Stimulated activated effector memory CD8-positive, alpha-beta T cell treated with anti-CD3 and anti-CD28 coated beads, Interleukin-12 subunit alpha, Interleukin-12 subunit beta, amount 100 ng/mL, for 72 hours (primary cell): ENCODE measurements around the gene MCEMP1.

Source experiments
- ATAC-seq: fragments of 150-1000 bp; cut with Tn5 transposase; 2 replicates; pipeline ENCODE4 v1.10.0; 2021
- DNase-seq, 2 donors: peaks; one replicate each; pipeline ENCODE4 v3.0.0; 2021 to 2022; ENCODE audit warnings: low spot score in 2 of 2
- H3K27ac Mint-ChIP-seq: one replicate; pipeline ENCODE4 v1.8.0; 2022; ENCODE audit warnings: mild to moderate bottlenecking, mixed read lengths
- H3K36me3 Mint-ChIP-seq: one replicate; pipeline ENCODE4 v1.8.0; 2022; ENCODE audit warnings: mild to moderate bottlenecking, mixed read lengths
- H3K4me1 Mint-ChIP-seq: one replicate; pipeline ENCODE4 v1.8.0; 2022; ENCODE audit warnings: mixed read lengths
- H3K4me3 Mint-ChIP-seq: one replicate; pipeline ENCODE4 v1.8.0; 2022; ENCODE audit warnings: mild to moderate bottlenecking, mixed read lengths
- H3K9me3 Mint-ChIP-seq: one replicate; pipeline ENCODE4 v1.8.0; 2022; ENCODE audit warnings: mixed read lengths

Gene MCEMP1

DNA sequence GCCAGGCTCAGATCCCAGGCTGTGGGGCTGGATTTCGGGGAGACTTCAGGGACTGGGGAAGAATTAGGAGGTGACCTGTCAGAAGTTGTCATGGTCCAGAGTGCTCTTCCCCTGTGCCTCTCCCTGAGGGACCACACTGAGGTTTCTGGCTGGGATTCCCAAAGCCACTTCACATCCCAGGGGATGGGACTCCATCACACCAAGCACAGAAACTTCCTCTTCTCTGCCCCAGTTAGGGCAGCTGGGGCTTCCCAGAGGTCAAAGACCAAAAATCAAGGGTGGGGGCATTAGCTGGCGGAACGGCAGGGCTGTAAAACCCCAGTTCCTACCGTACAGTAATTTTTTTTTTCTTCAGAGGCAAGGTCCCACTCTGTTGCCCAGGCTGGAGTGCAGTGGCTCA, 17.6 kb downstream of the MCEMP1 start:
- H3K9me3 Mint-ChIP-seq: no peaks in the 10 kb centered on the region
- H3K4me3 Mint-ChIP-seq: no peak overlapping the region
- DNase-seq: no peak
- H3K36me3 Mint-ChIP-seq: peaks cover 15% of the 10 kb centered on the region
- no peak overlapping the region for H3K27ac Mint-ChIP-seq
- H3K4me1 Mint-ChIP-seq: peaks cover 13% of the 10 kb centered on the region
- ATAC-seq: no peak

DNA sequence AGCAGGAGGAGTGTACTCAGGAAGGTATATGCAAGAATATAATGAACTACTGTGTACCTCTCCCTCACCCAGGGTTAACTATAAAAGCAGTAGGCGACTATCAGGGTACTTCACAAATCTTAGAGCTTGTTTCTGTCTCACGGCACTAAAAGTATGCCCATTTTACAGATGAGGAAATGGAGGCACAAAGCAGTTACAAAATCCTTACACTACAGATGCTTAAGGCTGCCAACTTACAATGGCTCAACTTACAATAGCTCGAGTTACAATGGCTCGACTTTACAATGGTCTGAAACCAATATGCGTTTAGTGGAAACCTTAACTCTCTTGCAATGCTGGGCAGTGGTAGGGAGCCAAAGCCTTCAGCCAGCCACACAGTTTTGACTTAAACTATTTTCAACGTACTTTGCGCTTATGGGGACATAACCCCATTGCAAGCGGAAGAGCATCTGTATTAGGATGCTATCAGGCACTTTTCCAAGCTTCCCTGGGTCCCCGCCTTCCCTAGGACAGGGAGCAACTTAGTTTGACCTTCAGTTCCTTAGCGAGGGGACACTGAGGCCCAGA, 20.9 kb downstream of the MCEMP1 start:
- Mint-ChIP-seq H3K4me3 (no peak overlapping the region), H3K4me1 (peaks cover 33% of the 10 kb centered on the region), H3K27ac (no peak overlapping the region), H3K9me3 (no peaks in the 10 kb centered on the region), H3K36me3 (peaks cover 18% of the 10 kb centered on the region)
- ATAC-seq: no peak
- no peak for DNase-seq

DNA sequence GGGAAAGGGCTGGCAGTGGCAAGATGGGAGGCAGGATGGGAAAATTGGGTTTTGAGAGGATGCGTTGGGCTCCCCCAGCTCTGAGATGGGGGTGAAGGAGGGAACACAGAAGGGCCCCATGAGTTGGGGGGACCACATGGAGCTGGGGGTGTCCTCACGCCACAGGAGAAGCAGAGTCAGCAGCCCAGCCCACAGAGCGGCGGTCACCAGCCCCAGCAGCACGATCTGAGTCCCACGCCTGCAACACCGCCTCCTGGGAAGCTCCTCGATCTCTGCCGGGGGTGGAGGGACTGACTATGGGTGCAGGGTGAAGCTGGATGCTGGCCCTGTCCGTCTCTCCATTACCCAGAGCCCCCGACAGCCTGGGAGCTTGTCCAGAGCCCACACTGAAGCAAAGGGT, 21.7 kb downstream of the MCEMP1 start:
- peak overlapping the region; percentile 91 for H3K27ac Mint-ChIP-seq
- H3K4me1 Mint-ChIP-seq: peaks cover 34% of the 10 kb centered on the region
- H3K36me3 Mint-ChIP-seq: peaks cover 23% of the 10 kb centered on the region
- ATAC-seq (no peak), DNase-seq (no peak)
- H3K4me3 Mint-ChIP-seq: peak overlapping the region; percentile 67
- no peaks in the 10 kb centered on the region for H3K9me3 Mint-ChIP-seq

DNA sequence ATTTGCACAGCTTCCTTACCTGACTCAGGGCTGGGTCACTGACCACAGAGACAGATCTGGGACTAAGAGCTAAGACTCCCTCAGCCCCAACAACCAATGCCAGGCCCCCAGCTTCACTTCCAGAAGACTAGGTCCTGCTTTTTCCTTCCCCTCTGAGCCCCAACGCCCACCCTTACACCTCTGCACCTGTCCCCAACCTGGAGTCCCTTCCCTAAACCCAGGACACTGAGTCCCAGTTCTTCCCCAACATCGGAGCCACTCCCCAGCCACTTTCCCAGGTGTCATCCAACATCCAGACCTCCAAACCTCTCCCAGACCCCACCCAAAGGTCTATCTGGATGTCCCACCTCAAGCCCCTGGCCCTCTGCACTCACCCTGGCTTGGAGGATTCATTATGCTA, 22.1 kb downstream of the MCEMP1 start:
- DNase-seq (no peak), ATAC-seq (no peak)
- Mint-ChIP-seq H3K9me3 (no peaks in the 10 kb centered on the region), H3K4me3 (peak overlapping the region; percentile 67), H3K27ac (peak overlapping the region; percentile 91), H3K4me1 (peaks cover 34% of the 10 kb centered on the region), H3K36me3 (peaks cover 26% of the 10 kb centered on the region)

DNA sequence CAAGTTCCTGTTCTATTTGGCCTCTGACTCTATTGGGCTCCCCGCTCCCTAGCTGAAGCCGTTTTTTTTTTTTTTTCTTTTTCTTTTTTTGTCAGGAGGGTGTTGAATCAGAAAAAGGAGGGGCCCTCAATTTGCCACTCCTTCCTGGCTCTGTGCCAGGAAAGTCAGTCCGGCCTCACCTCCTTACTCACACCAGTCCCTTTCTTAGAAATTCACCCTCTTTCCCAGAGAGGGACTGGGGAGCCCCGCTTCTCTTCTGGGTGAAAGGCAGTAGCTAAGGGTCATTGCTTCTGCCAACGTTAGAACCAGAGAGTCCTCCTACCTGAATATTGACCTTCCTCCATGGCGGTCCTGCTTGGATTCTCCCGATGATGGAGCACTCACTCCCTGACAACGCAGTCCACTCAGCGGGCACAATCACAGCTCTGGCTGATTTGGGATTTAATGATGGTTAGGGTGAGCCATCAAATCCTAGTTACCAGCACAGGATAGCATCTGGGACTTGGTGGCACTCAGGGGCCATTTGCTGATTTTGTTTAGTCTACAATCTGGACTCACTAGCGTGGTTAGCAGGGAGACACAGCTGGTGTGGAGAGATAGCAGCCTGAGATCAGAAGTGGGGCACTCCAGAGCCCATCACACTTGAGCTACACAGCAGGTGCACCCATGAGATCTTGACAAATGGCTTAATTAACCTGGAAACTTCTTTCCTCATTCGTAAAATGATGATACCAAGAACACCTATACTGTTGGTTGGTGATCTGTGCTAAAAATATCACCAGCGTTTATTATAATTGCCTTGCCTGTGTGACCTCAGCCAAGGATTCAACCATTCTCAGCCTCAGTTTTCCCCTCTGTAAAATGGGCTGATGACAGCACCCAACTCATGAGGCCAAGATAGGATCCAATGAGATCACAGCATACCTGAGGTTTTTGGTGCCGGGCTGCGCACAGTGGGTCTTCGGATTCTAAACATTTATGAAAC, 22.8 kb downstream of the MCEMP1 start:
- Mint-ChIP-seq H3K9me3 (no peaks in the 10 kb centered on the region), H3K4me1 (peaks cover 34% of the 10 kb centered on the region), H3K27ac (peak overlapping the region; percentile 91), H3K36me3 (peaks cover 26% of the 10 kb centered on the region), H3K4me3 (peak overlapping the region; percentile 67)
- ATAC-seq (peak; percentile 87), DNase-seq (peak; percentile 54 to 70)

DNA sequence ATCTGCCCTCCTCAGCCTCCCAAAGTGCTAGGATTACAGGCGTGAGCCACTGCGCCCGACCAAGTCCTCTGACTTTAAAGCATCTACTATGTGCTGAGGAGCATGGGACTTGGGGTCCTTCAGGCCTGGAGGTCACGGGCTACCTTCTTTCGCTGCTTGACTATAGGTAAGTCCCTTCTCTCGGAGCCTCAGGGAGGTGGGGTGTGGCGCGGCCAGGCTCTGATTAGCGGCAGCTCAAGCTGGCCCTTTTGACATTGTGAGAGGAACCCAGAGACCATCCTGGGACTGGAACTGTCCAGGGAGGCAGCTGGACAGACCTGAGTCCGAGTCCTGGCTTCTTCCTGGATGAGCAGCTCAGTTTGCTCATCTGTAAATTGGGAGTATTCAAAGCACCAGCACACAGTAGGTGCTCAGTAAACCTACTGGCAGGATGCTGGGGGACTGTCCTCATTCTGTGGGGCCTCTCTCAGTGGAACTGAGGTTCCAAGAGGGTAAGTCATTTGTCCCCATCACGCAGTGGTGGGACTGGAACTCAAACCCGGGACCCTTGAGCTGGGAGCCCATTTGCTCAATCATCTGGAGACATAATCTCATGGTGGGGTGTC, 24.3 kb downstream of the MCEMP1 start:
- Mint-ChIP-seq H3K4me1 (peaks cover 43% of the 10 kb centered on the region), H3K36me3 (peaks cover 26% of the 10 kb centered on the region), H3K27ac (no peak overlapping the region), H3K4me3 (no peak overlapping the region), H3K9me3 (no peaks in the 10 kb centered on the region)
- ATAC-seq (no peak), DNase-seq (no peak)

DNA sequence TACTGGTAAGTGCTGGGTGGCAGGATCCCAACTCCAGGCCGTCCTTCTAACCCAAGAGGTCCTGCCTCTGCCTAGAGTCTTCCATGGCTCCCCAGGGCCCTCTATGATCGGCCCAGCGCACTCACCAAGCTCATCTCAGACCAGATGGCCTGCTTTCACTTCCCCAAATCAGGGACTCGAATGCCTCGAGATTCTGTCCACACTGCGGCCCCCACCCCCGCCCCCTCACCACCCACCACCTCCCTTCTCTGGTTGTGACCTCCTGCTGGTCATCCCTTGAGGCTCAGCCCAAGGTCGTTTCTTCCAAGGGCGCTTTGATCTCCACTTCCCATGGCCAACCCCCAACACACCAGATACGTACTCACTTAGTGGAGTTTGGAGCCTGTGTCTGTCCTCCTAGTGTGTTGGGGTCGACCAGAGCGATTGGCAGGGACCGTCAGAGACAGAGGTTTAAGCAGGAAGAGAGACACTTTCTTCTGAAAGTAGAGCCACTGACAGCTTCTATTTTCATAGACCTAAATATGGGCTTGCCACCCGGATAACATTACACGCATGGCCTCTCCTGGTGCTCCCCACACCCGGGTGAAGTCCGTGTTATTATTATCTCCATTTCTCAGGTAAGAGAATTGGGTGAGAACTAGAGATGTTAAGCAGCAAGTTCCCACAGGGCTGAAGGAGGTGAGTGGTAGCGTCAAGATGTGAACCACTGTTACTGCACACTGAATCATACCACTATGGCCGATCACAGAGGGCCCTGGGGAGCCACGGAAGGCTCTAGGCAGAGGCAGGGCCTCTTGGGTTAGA, 25.0 kb downstream of the MCEMP1 start, which contains the start of gene FCER2:
TSS of gene FCER2 (minus strand) at position 478 of the 804 bp plus-strand sequence. CDS start 2,371 bp downstream, outside the sequence.
- ATAC-seq (no peak), DNase-seq (no peak)
- Mint-ChIP-seq H3K4me3 (no peak within 1 kb of the TSS), H3K36me3 (peaks cover 20% of the 10 kb centered on the region), H3K4me1 (peaks cover 50% of the 10 kb centered on the region), H3K27ac (peak within 1 kb of the TSS; percentile 65), H3K9me3 (no peaks in the 10 kb centered on the region)

DNA sequence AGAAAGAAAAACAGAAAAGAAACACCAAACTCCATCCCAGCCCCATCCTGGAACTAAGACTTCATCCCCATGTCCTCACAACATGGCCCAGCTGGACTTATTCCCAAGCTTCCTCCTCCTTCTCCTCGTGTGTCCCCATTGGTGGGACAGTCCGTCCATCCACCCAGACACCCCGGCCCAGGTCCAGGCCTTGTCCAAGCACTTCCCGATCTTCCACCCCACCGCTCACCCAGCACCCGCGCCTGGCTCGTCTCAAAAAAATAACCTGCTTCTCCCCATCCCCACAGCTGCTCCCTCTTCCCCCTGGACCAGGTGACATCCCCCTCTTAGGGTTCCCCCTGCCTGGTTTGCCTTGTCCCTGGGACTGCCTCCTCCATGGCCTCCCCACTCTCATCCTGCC, 26.4 kb downstream of the MCEMP1 start:
- ATAC-seq (no peak), DNase-seq (no peak)
- no peaks in the 10 kb centered on the region for H3K9me3 Mint-ChIP-seq
- no peak overlapping the region for H3K4me3 Mint-ChIP-seq
- H3K4me1 Mint-ChIP-seq: peaks cover 53% of the 10 kb centered on the region
- peak overlapping the region; percentile 43 for H3K27ac Mint-ChIP-seq
- H3K36me3 Mint-ChIP-seq: peaks cover 16% of the 10 kb centered on the region

DNA sequence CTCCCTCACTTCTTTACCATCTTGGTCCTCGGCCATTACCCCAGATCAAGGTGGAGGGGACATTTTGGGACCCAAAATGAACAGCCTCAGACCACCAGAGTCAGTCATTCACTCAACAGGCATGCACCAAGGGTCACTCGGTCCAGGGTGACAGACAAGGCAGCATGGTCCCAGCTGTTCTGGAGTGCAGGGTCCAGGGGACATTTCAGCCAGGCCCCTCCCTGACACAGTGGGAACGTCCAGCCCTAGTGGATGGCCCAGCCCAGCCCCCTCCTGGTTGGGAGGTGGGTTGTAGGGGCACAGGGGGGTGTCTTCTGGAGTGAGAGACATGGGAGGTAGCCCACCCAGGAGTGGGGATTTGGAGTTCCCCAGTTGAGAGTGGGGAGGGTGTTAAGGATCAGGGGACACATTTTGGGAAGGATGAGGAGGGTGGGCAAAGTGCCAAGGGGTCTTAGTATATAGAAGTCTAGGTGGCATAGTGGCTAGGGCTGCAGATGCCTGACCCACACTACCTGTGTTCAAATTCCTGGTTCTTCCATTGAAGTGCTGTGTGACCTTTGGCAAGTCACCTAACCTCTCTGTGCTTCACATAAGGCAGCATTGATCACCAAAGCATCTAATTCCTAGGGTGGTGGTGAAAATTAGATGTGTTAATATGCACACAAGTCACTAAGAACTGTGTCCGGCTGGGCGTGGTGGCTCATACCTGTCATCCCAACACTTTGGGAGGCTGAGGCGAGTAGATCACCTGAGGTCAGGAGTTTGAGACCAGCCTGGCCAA, 27.6 kb downstream of the MCEMP1 start:
- DNase-seq (no peak), ATAC-seq (no peak)
- Mint-ChIP-seq H3K27ac (no peak overlapping the region), H3K36me3 (peaks cover 10% of the 10 kb centered on the region), H3K4me3 (no peak overlapping the region), H3K4me1 (peaks cover 45% of the 10 kb centered on the region), H3K9me3 (no peaks in the 10 kb centered on the region)

DNA sequence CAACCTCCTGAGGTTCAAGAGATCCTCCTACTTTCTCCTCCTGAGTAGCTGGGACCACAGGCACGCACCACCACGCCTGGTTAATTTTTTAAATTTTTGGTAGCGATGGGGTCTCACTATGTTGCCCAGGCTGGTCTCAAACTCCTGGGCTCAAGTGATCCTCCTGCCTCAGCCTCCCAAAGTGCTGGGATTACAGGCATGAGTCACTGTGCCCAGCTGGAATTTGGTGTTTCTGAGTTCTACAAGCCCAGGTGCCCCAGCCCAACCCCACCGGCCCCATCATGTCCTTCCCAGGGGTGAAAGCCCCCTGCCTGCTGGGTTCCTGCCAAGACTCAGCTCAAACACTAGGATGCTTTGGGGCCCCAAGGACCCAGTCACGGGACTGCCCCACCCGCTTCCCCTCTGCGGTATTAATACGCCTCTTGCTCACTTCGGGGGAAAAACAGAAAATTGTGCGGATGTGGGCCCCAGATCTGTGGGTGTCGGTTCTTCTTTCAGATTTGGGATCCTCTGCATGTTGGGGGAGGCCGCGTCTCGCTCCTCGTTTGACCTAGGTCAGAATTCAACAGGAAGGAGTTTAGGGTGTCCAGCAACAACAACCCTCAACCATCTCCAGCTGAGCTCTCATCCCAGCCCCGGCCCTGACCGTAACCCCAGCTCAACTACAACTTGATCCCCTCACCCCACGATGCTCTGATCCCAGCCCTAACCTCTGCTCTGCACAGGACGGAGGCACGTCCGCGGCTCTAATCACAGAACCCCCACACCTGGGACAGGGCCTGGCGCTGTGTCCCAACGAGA, 28.7 kb downstream of the MCEMP1 start:
- Mint-ChIP-seq H3K4me1 (peaks cover 37% of the 10 kb centered on the region), H3K36me3 (peaks cover 8% of the 10 kb centered on the region)

DNA sequence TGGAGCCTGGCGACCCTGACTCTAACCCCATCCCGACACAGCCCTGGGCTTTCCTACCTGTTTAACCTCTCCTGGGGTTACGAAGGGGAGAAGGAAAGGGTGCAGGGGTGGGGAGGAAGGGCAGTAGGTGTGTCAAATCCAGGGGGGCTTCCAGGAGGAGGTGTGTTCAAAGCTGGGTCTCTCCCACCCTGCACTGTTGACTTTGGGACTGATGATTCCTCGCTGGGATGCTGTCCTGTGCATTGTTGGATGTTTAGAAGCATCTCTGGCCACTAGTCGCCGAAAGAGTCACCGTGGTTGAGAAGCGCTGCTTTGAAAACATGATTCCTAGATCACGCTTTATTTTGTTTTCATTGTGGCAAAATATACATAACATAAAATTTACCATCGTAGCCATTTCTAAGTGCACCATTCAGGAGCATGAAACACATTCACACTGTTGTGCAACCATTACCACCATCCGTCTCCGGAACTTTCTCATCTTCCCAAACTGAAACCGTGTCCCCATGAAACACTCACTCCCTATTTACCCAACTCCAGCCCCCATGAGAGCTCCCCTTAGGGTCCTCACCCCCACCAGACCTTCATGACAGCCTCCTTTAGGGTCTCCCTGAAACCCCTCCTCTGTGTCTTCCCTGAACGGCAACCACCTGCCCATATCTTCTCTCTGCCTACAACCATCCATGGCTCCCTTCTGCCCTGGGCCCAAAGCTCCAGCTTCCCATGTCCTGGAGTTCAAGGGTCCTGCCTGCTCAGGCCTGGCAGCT, 29.5 kb downstream of the MCEMP1 start:
- Mint-ChIP-seq H3K9me3 (no peaks in the 10 kb centered on the region), H3K36me3 (peaks cover 8% of the 10 kb centered on the region), H3K4me3 (peak overlapping the region; percentile 56), H3K4me1 (peaks cover 37% of the 10 kb centered on the region), H3K27ac (no peak overlapping the region)
- no peak for ATAC-seq
- peak in 1 of 2 donors; percentile 53 for DNase-seq

More for the DNA sequence above, 28.7 kb downstream of the MCEMP1 start:
- peak; percentile 91 for ATAC-seq
- Mint-ChIP-seq H3K27ac (no peak overlapping the region), H3K4me3 (peak overlapping the region; percentile 56), H3K9me3 (no peaks in the 10 kb centered on the region)
- peak; percentile 47 to 75 for DNase-seq

DNA sequence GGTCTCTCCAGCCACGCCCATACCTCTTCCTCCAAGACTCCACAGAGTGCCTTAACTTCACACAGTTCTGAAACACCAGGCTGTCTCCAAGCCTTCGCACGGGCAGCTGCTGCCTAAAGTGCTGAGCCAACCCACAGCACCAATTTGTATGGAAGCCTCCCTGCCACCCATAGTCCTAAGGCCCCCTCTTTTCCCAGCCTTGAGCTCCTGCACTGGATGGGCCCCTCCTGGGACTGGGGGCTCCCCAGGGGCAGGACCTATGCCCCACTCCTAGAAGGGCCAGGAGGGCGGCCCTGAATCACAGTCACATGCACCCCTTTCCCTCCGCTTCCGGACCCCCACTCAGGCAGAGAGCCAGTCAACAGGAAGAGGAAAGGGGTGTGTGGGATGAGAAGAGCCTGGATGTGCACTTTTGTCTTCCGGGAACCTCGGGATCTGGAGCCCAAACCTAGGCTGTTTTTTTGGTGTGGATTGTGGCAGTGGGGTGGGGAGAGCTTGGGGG, 30.1 kb downstream of the MCEMP1 start:
- Mint-ChIP-seq H3K9me3 (no peaks in the 10 kb centered on the region), H3K4me3 (peak overlapping the region; percentile 56), H3K27ac (peak overlapping the region; percentile 39), H3K4me1 (peaks cover 34% of the 10 kb centered on the region), H3K36me3 (peaks cover 8% of the 10 kb centered on the region)
- DNase-seq (no peak), ATAC-seq (no peak)

DNA sequence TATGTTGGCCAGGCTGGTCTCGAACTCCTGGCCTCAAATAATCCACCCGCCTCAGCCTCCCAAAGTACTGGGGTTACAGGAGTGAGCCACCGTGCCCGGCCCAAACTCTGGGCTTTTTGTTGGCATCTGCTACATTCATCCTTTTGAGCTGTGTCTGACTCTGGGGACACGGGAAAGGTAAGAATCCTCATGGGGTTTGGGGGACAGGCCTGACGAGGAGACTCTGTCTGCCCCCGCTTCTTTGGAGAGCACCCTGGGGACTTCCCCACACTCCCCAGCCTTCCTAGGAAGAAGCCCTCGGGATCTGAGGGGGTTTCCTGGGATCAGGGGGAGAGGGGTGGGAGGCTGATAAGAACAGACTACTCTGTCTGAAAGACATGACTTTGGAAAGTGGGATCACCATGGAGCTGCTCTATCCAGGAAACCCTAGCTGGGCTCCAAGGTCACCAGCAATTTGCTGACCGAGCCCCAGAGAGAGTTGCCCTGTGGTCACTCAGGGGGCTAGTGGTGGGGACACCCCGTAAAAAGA, 33.1 kb downstream of the MCEMP1 start:
- Mint-ChIP-seq H3K9me3 (no peaks in the 10 kb centered on the region), H3K36me3 (no peaks in the 10 kb centered on the region), H3K4me1 (peaks cover 26% of the 10 kb centered on the region), H3K27ac (no peak overlapping the region), H3K4me3 (no peak overlapping the region)
- DNase-seq (no peak), ATAC-seq (no peak)
